ENCODE results near the gene PDLIM4.

Gene PDLIM4

DNA sequence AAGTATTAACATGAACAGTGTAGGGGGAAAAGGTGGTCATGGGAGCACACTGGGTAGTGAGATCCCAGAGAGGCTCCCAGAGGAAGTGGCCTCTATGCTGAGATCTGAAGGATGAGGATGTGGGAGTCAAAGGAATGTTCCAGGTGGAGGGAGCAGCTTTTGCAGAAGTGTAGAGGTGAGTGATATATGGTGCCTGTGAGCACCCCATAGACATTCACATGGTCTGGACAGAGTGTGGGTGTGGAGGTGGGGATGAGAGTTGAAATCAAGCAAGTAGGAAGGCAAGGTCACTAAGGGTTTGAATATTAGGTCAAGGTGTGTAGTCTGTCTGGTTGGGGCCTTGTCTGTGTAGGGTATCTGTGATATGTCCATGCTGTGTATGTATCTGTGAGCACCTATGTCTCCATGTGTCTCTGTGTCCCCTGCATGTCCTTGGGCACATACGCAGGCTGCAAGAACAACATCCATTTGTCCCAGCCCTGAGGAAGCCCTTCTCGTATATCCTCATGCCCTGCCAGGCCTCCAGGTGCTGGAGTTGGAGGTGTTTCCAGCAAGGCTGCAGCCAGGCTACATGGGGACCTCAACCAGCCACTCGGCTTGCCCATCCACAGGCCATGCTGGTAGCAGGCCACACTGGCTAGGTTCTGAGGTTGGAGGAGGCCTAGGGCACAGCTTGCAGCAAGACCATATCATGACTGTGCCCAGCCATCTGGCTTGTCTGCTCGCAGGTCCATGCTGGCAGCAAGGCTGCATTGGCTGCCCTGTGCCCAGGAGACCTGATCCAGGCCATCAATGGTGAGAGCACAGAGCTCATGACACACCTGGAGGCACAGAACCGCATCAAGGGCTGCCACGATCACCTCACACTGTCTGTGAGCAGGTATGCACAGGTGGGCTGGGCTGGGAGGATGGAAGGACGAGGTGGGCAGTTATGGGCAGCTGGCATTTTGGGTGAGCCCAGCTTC is 4.7 kb downstream of the PDLIM4 start:
- no peak for DNase-seq (ENCODE audit: low read depth)
- TF ChIP-seq, protein P1, sequence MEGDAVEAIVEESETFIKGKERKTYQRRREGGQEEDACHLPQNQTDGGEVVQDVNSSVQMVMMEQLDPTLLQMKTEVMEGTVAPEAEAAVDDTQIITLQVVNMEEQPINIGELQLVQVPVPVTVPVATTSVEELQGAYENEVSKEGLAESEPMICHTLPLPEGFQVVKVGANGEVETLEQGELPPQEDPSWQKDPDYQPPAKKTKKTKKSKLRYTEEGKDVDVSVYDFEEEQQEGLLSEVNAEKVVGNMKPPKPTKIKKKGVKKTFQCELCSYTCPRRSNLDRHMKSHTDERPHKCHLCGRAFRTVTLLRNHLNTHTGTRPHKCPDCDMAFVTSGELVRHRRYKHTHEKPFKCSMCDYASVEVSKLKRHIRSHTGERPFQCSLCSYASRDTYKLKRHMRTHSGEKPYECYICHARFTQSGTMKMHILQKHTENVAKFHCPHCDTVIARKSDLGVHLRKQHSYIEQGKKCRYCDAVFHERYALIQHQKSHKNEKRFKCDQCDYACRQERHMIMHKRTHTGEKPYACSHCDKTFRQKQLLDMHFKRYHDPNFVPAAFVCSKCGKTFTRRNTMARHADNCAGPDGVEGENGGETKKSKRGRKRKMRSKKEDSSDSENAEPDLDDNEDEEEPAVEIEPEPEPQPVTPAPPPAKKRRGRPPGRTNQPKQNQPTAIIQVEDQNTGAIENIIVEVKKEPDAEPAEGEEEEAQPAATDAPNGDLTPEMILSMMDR (conservative IDR thresholded peaks at IDR 0.05; ENCODE audit: control insufficient read depth, insufficient read depth, low read depth, low read length) = no peak
- no peak overlapping the region for H3K4me3 ChIP-seq (ENCODE audit: control insufficient read depth, low read depth, low read length)

DNA sequence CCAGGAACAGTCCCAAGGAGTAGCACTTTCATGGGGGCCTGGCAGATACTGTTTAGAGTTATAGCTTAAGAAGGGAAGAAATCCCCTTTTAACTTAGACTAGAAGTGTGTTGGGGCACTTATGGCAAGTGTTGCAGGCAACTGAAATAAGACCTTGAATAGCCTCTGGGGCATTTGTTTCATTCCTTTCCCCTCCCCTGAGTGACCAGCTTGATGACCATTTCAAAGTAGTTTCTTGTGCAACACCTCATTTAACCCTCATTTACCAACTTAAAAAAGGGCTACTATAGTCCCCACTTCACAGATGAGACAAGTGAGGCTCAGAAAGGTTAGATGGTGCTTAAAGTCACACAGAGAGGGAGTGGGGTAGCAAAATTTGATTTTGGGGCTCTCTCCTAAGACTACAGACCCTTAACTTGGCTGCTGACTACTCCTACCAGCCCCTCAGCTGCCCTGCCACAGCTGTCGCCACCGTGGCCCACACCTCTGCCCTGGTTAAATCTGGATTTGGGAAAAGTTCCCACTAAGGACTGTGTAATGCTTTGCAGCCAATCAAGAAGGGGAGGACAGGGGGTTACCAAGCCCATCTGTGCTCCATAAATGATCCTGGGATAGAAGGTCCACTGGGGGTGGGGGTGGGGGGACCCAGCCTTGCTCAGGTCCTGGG is 5.5 kb downstream of the PDLIM4 start:
- H3K4me3 ChIP-seq (ENCODE audit: control insufficient read depth, low read depth, low read length) = no peak overlapping the region
- TF ChIP-seq, protein P1 (conservative IDR thresholded peaks at IDR 0.05; ENCODE audit: control insufficient read depth, insufficient read depth, low read depth, low read length) = no peak
- no peak for DNase-seq (ENCODE audit: low read depth)

DNA sequence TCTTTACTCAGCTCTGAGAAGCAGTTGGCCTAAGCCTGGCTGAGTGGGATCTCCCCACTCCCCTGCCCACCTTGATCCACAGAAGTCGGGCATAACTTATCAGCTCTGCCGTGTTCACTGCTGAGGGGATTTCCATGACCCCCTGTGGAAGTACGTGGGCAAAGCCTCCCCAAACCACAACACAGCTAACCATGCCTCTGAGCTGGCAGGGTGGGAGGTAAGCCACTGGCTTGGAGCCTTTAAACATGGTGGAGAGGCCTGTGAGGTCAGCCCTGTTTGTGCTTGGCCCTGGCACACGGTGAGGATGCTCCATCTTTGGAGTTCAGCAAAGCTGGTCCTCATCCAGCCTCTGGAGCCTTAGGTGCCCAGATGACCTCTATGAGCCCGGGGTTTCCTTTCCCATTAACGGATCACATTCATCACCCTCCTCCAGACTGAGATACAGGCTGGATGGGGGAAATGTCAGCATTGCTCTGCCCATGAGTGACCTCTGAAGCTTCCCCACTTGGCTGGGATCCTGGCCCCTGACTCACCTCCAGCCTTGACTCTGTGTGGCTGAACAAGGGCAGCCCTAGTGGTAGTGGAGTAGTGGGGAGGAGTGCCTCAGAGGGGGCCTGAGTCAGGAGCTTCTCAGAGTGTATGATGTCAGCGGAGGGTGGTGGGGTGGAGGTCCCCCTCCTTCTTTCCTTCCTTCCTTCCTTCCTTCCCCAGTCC is 6.2 kb downstream of the PDLIM4 start:
- no peak overlapping the region for H3K4me3 ChIP-seq (ENCODE audit: control insufficient read depth, low read depth, low read length)
- DNase-seq (ENCODE audit: low read depth) = peak; percentile 99
- TF ChIP-seq, protein P1 (conservative IDR thresholded peaks at IDR 0.05; ENCODE audit: control insufficient read depth, insufficient read depth, low read depth, low read length) = peak; percentile 38

DNA sequence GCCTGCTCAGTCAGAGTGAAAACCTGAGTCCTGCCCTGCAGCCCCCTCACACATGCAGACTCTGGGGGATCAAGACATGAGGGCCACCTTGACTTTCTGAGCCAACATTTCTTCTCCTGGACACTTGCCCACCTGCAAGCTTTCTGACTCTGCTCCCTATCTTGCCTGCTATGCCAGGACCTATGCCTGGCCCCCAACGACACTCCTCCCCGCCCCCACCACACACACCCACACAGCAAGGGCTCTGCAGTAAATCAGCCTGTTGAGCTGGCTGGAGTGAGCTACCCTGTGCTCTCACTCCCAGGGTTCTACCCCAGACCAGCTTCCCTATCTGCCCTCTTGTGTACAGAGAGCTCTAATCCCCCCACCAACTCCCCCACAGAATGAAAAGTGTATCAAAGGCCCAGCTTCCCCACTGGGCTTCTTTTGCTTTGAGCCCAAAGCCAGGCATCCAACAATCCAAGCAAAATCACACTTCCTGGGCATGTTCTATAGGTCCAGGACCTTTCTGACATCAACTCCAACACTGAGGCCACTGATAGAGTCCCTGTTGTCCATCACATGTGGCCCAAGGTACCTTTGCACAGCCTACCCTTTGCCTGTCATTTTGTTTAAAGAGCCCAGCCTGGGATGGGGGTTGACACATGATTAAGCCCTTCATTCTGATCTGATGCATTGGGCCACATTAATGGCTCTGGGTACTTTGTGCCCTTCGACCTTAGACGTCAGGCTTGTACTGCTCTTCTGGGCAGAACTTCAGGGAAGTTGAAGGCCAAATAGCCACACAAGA is 7.2 kb downstream of the PDLIM4 start:
- no peak for DNase-seq (ENCODE audit: low read depth)
- TF ChIP-seq, protein P1 (conservative IDR thresholded peaks at IDR 0.05; ENCODE audit: control insufficient read depth, insufficient read depth, low read depth, low read length) = no peak
- H3K4me3 ChIP-seq (ENCODE audit: control insufficient read depth, low read depth, low read length) = no peak overlapping the region

DNA sequence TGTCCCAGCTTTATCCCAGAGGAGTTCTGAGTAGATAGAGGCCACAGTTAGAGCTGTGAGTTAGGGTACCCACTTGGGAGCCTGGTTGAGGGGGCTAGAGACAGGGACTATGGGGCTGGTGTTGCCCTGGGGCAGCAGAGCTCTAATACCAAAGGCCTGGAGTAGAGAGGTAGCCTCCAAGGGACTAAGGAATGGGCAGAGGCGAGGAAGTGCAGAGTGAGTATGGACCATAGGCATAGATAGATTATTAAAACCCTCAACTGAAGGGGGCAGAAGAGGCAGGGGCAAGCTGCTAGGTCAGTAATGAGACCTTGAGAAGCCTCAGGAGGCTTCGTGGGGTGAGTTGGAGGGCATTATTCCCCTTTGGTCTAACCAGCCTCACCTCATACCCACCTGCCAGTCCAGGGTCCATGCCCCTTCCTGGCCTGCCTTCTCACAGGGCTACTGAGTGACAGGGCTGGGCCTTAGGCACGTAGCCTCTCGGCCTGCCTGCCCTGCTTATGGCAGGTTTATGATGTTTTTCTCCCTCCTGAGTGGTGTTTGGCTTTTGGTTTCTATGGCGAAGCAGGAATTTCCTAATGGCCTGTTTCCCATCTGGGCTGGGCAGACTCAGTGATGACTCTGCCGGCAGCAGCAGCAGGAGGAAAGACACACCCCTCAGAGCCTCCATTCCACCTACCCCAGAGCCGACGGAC is 8.0 kb downstream of the PDLIM4 start:
- H3K4me3 ChIP-seq (ENCODE audit: control insufficient read depth, low read depth, low read length) = no peak overlapping the region
- TF ChIP-seq, protein P1 (conservative IDR thresholded peaks at IDR 0.05; ENCODE audit: control insufficient read depth, insufficient read depth, low read depth, low read length) = no peak
- peak; percentile 93 for DNase-seq (ENCODE audit: low read depth)
